GM21619 (cell line): Measurements from ENCODE around the gene DCDC1.

Experiments
- ATAC-seq: cut with Tn5 transposase; IDR thresholded peaks from one replicate; pipeline ENCODE4 v1.9.1; 2021; ENCODE audit not compliant: unreplicated experiment

Gene DCDC1

GRCh38 chr11:30861531-30861930 is 508.0 kb downstream of the DCDC1 start:
- ATAC-seq: no peak

- no peak for ATAC-seq
Measured at GRCh38 chr11:30861064-30861463, 508.5 kb downstream of the DCDC1 start.

GRCh38 chr11:30860146-30860545 is 509.4 kb downstream of the DCDC1 start:
- no peak for ATAC-seq

GRCh38 chr11:30859669-30860068 is 509.9 kb downstream of the DCDC1 start:
- no peak for ATAC-seq

- ATAC-seq: no peak
Measured at GRCh38 chr11:30855383-30856006, 514.0 kb downstream of the DCDC1 start.

GRCh38 chr11:30853439-30853838 is 516.1 kb downstream of the DCDC1 start:
- no peak for ATAC-seq

GRCh38 chr11:30852645-30853044 is 516.9 kb downstream of the DCDC1 start:
- ATAC-seq: no peak

- no peak for ATAC-seq
Measured at GRCh38 chr11:30852091-30852490, 517.4 kb downstream of the DCDC1 start.

- no peak for ATAC-seq
Measured at GRCh38 chr11:30837252-30837651, 532.3 kb downstream of the DCDC1 start.

- no peak for ATAC-seq
Measured at GRCh38 chr11:30832831-30833230, 536.7 kb downstream of the DCDC1 start.

GRCh38 chr11:30830681-30831080 is 538.9 kb downstream of the DCDC1 start:
- ATAC-seq: no peak

GRCh38 chr11:30826911-30827310 is 542.6 kb downstream of the DCDC1 start:
- ATAC-seq: no peak

GRCh38 chr11:30825723-30826122 is 543.8 kb downstream of the DCDC1 start:
- no peak for ATAC-seq

GRCh38 chr11:30823119-30823518 is 546.4 kb downstream of the DCDC1 start:
- ATAC-seq: no peak

GRCh38 chr11:30821438-30821965 is 548.0 kb downstream of the DCDC1 start:
- no peak for ATAC-seq

GRCh38 chr11:30818721-30819120 is 550.8 kb downstream of the DCDC1 start:
- ATAC-seq: no peak

GRCh38 chr11:30816959-30817880 is 552.3 kb downstream of the DCDC1 start:
- no peak for ATAC-seq

GRCh38 chr11:30815619-30816018 is 553.9 kb downstream of the DCDC1 start:
- no peak for ATAC-seq

- ATAC-seq: no peak
Measured at GRCh38 chr11:30814737-30815136, 554.8 kb downstream of the DCDC1 start.
